GM21367 (cell line): Measurements from ENCODE around the gene MOGAT3.

Source experiments
- ATAC-seq: cut with Tn5 transposase; IDR thresholded peaks from one replicate; pipeline ENCODE4 v1.9.1; 2021; ENCODE audit not compliant: unreplicated experiment

MOGAT3 gene, protein sequence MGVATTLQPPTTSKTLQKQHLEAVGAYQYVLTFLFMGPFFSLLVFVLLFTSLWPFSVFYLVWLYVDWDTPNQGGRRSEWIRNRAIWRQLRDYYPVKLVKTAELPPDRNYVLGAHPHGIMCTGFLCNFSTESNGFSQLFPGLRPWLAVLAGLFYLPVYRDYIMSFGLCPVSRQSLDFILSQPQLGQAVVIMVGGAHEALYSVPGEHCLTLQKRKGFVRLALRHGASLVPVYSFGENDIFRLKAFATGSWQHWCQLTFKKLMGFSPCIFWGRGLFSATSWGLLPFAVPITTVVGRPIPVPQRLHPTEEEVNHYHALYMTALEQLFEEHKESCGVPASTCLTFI

GRCh38 chr7:101200862-101201599 lies at the start of gene MOGAT3:
Gene MOGAT3, minus strand, starts transcription at chr7:101201036. Its CDS starts 182 bp downstream, at chr7:101200854.
- ATAC-seq: no peak

- ATAC-seq: no peak
Measured at GRCh38 chr7:101250324-101250723, 49.5 kb upstream of the MOGAT3 start.

- ATAC-seq: no peak
Measured at GRCh38 chr7:101248276-101248675, 47.4 kb upstream of the MOGAT3 start.

GRCh38 chr7:101245147-101245668 lies 44.4 kb upstream of the MOGAT3 start:
- ATAC-seq: no peak

- peak; percentile 85 for ATAC-seq
Measured at GRCh38 chr7:101244375-101245146, 43.7 kb upstream of the MOGAT3 start, which contains the start of gene FIS1. Gene FIS1, minus strand, starts transcription at chr7:101245081. Its CDS starts 77 bp downstream, at chr7:101245004.

- no peak for ATAC-seq
Measured at GRCh38 chr7:101243646-101244374, 43.0 kb upstream of the MOGAT3 start.

DNA sequence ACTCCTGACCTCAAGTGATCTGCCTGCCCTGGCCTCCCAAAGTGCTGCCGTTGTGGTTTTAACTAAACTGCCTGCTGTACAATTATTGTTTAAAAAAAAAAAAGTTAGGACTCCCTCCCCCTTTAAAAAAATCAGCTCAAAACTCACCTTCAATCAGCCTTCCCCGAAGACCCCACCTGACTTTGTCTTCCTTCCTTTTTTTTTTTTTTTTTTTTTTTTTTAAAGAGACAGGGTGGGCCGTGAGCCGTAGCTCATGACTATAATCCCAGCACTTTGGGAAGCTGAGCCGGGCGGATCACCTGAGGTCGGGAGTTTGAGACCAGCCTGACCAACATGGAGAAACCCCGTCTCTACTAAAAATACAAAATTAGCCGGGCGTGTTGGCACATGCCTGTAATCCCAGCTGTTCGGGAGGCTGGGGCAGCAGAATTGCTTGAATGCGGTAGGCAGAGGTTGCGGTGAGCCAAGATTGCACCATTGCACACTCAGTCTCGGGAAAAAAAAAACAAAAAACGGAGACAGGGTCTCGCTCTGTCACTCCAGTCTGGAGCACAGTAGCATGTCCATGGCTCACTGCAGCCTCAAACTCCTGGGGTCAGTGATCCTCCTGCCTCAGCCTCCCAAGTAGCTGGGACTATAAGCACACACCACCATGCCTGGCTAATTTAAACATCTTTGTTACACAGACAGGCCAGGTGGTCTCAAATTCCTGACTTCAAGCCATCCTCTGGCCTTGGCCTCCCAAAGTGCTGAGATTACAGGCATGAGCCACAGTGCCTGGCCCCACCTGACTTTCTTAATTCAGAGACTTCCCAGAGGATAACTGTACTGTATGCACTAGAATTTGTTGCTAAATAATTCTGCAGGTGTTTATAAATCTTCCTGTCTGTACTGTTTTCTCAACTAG lies 40.9 kb upstream of the MOGAT3 start:
- no peak for ATAC-seq

DNA sequence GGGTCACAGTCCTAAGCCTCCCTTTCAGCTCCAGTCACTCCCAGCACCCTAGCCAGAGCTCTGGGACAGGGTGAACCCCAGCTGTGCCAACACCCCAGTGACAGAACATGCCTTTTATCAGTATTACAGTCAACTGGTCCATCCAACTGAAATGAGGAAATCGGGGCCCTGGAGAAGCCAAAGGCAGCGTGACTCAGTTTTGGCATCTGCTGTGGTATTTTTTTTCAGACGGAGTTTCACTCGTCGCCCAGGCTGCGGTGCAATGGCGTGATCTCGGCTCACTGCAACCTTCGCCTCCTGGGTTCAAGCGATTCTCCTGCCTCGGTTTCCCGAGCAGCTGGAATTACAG lies 40.2 kb upstream of the MOGAT3 start:
- no peak for ATAC-seq

DNA sequence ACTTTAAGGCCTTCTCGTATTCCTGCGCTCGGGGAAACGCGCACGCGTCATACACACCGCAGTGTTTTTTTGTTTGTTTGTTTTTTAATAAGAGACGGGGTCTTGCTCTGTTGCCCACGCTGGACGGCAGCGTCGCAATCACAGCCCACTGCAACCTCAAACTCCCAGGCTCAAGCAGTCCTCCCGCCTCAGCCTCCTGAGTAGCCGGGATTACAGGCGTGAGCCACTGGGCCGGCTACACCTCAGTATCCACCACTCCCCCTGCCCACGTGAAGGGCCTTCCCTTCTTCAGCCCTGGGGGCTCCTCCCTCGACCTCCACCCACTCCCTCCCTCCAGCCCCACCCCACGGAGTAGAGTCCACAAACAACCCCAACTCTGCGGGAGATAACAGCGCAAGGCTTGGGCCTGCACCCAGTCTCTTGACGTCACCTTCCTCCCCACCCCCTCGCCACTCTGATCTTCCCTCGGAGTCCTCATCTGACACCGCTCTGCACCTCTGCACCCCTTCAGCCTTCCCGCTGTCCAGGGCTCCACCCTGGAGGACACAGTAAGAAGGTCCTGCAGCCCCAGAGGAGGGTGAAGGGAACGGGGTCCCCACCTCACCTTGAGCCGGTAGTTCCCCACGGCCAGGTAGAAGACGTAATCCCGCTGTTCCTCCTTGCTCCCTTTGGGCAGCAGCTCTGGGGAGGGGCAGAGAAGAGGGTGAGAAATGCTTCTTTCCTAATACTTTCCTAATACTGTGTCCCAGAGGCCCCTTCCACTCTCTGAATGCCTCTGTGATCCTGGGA lies 39.6 kb upstream of the MOGAT3 start:
- ATAC-seq: no peak

- no peak for ATAC-seq
Measured at GRCh38 chr7:101239951-101240220, 39.0 kb upstream of the MOGAT3 start.

DNA sequence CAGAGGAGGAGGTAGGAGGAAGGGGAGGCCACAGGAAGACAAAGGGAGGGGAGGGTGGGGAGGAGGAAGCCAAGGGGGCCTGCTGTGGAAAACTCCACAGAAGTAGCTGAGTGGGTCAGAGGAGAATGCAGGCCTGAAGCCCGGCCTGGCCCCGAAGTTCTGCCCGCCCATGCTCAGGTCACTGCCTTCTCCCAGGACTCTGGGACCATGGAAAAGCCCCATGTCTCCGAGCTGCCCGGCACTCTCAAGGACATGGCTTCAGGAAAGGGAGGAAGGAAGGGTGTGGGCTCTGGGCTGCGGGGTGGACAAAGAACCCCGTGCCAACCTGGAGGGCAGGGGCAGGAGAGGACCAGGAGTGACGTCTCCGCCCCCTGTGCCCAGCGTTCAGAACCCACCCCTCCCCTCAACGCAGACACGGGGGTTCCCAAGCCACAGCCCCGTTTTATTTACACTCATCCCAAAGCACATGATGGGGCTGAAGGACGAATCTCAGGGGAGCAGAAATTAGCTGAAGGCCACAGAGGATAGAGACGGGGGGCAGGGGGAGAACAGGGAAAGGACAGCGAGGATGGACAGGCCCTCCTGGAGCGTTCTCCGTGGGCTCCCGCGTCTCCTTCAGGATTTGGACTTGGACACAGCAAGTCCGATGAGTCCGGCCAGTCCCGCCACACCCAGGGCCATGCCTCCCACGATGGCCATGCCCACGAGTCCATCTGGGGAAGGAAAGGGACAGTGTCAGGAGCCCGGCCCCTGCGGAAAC lies 38.5 kb upstream of the MOGAT3 start:
- ATAC-seq: no peak

DNA sequence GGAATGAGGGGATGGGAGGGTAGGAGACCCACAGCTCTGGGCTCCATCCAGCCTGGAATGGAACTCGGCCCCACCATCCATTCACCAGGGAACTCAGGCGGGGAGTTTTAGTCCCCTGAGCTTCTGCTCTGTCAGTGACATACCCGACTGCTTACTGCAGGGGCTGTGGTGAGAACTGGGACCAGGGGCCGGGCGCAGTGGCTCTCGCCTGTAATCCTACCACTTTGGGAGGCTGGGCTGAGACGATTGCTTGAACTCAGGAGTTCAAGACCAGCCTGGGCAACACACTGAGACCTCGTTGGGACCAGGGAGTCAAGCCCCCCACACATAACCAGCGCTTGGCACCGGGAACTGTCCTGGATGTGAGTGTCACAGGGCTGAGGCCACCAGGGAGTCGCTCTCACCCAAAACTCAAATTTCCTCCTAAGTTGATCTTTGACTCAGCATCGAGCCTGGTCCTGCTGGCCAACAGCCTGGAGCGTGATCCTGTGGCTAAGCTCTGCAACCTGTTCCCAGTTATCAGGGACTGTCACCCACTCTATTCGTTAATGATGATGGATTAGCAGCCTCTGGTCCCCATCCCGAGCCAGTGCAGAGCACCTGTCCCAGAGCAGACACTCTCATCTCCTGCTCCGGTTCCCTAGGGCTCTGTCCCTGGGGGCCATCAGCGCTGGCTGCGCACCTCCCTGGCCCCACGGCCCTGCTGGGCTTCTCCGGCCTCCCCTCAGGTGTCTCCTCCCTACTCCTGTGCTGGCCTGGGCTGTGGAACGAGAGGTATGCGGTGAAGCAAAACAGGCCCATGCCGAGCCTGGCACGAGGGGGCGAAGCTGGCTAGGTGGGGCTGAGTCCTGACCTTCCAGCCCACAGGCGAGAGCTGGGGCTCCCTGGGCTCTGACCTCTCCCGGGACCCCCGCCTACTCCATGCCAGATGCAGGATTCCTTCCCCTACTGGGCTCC lies 37.7 kb upstream of the MOGAT3 start:
- no peak for ATAC-seq

DNA sequence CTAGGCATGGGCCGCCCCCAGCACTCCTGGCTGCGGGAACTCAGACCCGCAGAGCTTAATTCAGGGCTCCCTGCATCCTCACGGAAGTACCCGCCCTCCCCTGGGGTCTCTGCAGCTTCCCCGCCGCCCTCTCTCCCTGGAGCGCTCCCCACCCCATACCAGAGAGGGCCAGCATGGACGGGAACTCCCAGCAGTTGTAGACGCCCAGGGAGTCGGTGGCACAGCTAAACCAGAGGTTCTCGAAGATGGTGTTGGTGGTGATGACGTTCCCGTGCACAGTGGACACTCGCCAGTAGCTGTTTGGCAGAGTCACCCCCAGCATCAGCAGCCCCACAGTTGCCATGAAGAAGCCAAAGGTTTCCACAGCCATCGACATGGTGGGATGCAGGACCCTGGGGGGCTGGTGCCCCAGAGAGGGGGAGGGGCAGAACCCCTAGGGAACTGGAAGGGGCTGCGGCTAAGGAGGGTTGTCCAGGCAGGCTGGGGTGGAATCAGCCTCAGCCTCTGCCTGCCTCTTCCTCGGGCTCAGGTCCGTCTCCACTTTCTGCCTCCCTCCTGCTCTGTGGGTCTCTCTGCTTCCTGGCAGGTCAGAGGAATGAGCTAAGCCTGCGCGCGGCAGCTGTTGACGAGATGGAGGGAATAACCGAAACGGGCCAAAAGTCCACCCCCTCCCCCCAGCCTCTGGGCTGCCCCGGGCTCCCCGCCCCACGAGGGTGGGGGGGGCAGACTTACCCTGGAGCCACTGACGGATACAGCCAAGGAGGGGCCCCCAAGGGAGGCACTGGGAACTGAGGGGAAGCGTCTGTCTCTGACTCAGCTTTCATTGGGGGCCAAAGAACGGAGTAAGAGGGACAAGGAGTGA lies 36.6 kb upstream of the MOGAT3 start, which contains the start of gene CLDN15:
CLDN15 (minus strand) TSS at position 597 of the 862 bp plus-strand sequence; CDS start at position 376, 221 bp downstream.
- no peak for ATAC-seq

- no peak for ATAC-seq
Measured at GRCh38 chr7:101236292-101236835, 35.5 kb upstream of the MOGAT3 start.

DNA sequence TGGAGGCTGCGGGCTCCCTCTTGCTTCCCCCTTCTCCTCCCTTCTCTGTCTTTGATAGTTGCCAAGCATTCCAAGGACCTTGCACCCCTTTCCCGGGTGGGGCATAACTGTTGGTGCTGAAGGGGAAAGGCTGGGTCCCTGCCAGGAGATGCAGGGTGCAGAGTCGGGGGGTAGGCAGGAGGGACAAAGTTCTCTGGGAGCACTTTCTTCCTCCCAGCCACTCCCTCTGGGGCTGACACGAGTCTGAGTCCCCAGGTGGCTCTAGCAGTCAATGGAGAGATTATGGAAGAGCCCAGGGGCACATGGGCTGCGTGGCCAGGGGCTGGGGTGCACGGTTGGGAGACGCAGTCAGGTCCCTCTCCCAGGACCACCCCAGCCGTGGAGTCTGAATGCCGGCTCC lies 34.7 kb upstream of the MOGAT3 start:
- ATAC-seq: no peak

GRCh38 chr7:101235050-101235449 lies 34.2 kb upstream of the MOGAT3 start:
- no peak for ATAC-seq
